NCI-H1092 treated with DMSO at 0.1 percent for 48 hours (cell line): ENCODE data around the gene ACER3.
A peak's percentile ranks its signal among the peaks of the same experiment; 100 is the strongest.
"Not testable (repeated sequence)": the region's sequence is repeated elsewhere in the genome, so short reads cannot be mapped to it uniquely, and the experiment has no call there.

Source experiments
- DNase-seq: peaks from one replicate; lab custom pipeline; 2025; lab: John Stamatoyannopoulos, UW

The ACER3 gene

GRCh38 chr11:76995081-76995576 lies 134.4 kb downstream of the ACER3 start:
- no peak for DNase-seq

DNA sequence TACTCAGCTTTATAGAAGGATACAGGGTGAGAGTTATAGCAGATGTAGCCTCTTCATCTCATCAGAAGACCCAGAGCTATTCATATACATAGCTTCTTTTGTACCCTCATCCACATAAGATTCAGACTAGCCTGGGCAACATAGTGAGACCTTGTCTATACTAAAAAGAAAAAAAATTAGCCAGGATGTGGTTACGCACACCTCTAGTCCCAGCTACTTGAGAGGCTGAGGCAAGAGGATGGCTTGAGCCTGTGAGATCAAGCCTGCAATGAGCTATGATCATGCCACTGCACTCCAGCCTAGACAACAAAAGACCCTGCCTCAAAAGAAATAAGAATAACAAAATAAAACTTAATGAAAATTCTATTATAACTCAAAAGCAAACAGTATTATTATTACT lies 136.8 kb downstream of the ACER3 start:
- DNase-seq = no peak

- DNase-seq = no peak
These were observed 138.9 kb downstream of the ACER3 start for GRCh38 chr11:76999597-76999996.

DNA sequence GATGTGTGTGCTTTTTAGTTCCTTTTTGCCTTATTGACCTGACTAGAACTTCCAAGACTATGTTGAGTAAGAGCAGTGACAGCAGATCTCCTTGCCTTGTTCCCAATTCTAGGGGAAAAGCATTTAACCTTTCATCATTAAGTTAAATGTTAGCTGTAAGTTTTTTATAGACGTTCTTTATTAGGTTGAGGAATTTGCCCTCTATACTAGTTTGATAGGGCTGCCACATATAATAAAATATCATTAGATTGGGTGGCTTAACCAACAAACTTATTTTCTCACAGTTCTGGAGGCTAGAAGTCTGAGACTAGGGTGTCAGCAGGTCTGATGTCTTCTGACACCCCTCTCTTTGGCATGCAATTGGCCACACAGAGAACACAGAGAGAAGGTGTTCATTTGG lies 140.9 kb downstream of the ACER3 start:
- DNase-seq = no peak

DNA sequence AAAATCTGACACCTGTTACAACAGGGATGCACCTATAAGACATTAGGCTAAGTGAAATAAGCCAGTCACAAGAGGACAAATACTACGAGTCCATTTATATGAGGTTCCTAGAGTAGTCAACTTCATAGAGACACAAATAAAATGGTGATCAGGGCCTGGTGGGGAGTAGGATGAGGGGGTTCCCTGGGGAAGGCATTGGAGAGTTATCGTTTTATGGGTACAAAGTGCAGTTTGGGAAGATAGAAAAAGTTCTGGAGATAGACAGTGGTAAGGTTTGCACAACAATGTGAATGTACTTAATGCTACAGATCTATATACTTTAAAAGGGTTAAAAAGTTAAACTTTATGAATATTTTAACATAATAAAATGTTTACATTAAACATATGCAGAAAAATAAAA lies 142.1 kb downstream of the ACER3 start:
- DNase-seq = no peak

- no peak for DNase-seq
These were observed 143.2 kb downstream of the ACER3 start for GRCh38 chr11:77003963-77004362.

DNA sequence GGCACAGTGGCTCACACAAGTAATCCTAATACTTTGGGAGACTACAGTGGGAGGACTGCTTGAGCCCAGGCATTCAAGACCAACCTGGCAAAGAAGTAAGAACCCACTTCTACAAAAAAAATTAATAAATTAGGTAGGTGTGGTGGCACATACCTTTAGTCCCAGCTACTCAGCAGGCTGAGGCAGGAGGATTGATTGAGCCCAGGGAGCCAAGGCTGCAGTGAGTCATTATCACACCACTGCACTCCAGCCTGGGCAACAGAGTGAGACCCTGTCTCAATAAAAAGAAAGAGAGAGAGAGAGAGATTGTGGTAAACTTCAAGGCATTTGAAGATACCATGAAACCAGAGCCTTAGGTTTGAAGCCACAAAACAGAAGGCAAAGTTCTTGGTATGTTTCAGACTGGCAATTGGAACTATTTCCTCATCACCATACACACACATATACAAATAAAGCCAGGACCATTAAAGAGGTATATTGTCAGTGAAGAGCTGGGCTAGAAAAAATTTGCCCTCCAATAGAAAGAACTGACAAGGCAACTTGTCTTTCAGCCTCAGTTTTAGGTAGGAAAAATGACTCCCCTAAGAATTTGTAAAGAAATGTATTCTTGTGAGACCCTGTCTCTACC lies 148.9 kb downstream of the ACER3 start:
- no peak for DNase-seq

GRCh38 chr11:77014669-77015068 lies 154.0 kb downstream of the ACER3 start:
- no peak for DNase-seq

DNA sequence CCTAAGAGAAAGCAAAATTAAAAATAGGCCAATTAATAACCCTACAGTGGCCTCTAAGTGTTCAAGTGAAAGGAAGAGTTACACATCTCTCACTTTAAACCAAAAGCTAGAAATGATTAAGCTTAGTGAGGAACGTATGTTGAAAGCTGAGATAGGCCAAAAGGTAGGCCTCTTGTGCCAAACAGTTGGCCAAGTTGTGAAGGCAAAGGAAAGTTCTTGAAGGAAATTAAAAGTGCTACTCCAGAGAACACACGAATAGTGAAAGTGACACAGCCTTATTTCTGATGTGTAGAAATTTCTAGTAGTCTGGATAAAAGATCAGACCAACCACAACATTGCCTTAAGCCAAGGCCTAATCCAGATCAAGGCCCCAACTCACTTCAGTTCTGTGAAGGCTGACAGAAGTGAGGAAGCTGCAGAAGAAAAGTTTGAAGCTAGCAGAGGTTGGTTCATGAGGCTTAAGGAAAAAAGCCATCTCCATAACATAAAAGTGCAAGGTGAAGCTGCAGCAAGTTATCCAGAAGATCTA lies 157.7 kb downstream of the ACER3 start:
- DNase-seq = not testable (repeated sequence)

DNA sequence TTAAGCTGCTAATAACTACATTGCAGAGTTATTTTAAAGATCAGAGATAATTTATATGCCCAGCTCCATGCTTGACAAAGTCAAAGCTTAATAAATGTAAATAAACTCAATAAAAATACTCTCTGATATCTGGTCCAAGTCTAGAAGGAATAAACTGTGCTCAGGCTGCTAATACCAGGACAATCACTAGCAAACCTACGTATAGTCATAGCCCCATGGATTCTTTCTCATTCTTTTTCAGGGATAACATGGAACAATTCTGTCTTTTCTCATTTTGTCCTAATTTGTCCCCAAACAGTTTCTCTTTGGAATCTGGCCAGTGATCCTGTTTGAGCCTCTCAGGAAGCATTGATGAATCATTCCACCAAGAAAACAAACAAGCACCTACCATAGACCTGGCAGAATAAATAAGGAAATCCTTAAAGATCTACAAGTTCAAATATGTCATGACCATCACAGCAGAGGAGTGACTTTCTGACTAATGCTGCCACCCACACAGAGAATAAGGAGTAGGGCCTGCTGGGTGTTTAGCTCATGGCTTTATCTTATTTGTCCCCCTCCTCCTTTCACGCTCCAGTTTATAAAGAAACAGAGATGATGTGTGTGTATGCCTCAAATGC lies 159.4 kb downstream of the ACER3 start:
- no peak for DNase-seq

- no peak for DNase-seq
These were observed 160.0 kb downstream of the ACER3 start for GRCh38 chr11:77020734-77021133.

DNA sequence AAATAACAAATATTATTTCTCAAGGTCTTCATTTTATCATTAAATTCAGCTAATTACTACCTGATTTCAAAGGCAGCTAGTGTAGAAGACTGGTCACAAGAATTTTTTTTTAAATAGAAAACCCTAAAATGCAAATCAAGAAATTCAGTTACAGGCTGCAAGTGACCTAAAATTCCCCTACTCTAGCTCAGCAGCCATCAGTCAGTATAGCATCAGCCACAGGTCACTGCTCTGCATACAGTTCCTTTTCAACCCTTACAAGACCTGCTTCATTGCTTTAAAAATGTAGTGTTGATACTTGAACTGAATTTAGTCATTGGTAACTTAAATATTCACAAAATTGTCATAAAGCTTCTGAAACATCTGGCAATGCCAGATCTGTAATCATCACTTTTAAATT lies 164.0 kb downstream of the ACER3 start:
- DNase-seq = no peak

GRCh38 chr11:77026221-77026620 lies 165.5 kb downstream of the ACER3 start:
- DNase-seq = no peak

- peak; percentile 5 for DNase-seq
These were observed 166.0 kb downstream of the ACER3 start for GRCh38 chr11:77026743-77027142.

- no peak for DNase-seq
These were observed 166.6 kb downstream of the ACER3 start for GRCh38 chr11:77027275-77027674.

DNA sequence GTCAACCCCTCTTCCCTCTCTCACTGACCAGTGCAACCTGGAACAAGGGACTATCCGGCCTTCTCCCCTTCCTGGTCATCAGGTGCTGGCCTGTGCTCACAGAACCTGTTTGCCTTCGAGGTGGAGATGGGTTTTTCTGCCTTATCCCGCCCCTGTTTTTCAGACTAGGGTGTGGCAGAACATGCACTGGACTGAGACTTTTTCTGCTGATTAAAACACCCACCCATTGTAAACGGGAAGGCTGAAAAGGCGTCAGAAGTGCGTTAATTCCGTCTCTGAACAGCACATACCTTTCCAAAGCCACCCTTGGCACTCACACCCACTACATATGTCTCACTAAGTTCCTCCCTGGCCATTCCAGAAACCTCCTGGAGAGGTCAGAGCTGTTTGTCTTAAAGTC lies 169.1 kb downstream of the ACER3 start:
- DNase-seq = no peak

GRCh38 chr11:77030834-77031414 lies 170.2 kb downstream of the ACER3 start:
- DNase-seq = no peak

DNA sequence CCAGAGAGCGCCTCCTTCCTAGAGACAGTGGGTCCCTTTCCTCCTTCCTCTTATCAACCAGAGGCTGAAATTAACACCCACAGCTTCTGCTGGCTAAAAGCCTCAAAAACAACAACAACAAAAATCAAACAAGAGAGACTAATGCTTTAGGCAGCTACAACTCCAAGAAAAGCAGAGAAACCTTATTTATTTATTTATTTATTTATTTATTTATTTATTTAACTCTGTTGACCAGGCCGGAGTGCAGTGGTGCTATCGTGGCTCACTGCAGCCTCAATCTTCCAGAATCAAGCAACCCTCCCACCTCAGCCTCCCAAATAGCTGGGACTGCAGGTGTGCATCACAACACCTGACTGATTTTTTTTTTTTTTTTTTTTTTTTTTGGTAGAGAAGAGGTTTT lies 170.9 kb downstream of the ACER3 start:
- no peak for DNase-seq

- DNase-seq = no peak
These were observed 174.3 kb downstream of the ACER3 start for GRCh38 chr11:77035039-77035438.

DNA sequence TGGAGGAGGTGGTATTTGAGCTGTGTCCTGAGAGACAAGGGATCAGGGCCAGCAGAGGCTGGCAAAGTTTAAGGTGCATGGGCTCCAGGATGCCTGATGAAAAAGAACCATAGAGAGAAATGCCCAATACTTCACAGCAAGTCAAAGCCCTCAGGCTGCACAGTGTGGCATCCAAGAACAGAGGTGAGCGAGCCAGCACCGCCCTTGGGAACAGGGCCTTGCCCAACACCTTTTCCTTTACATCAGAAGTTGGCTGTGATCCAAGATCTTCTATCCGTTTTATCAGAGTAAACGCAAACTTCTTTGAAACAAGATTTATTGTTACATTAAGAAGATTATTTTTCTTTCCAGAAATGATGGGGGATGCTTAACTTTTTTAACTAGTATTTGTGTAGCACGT lies 174.9 kb downstream of the ACER3 start:
- no peak for DNase-seq

- no peak for DNase-seq
These were observed 175.7 kb downstream of the ACER3 start for GRCh38 chr11:77036398-77036797.

DNA sequence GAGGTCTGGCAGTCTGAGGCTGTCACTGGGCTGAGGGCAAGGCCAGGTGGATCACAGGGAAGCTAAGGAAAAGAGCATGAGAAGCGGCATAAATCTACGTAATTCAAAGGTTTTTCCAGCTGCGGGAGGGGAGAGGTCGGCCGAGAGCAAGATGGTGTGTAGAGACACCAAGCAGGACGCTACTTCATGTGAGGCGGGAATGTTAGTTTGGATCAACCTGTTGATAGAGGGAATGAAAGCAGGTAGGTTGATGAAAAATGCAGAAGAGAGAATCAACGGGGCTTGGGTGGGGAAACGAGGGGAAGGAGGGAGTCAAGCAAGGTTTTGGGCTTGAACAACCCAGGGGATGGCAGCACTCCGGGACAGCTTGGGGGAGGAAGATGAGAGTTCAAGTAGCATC lies 176.3 kb downstream of the ACER3 start:
- no peak for DNase-seq
